K562 (cell line): ENCODE measurements around the gene TNIP1.
A peak's percentile ranks its signal among the peaks of the same experiment; 100 is the strongest.

Source experiments
- EGR1 ChIP-seq: fragments of 450-650 bp; conservative IDR thresholded peaks from 2 replicates; pipeline ENCODE4 v1.6.1; 2017; ENCODE audit warnings: mild to moderate bottlenecking
- EZH2 ChIP-seq: IDR thresholded peaks from 2 replicates; pipeline ENCODE4 v1.6.1; 2012; ENCODE audit warnings: low read depth, mild to moderate bottlenecking, inconsistent platforms, low read length, borderline replicate concordance
- KDM1A ChIP-seq, 2 experiments: fragments of 450-650 bp; IDR thresholded peaks; 2 replicates each; pipeline ENCODE4 v1.6.1; 2016; ENCODE audit warnings: mild to moderate bottlenecking in 2 of 2
- NFIC ChIP-seq: fragments of 450-650 bp; IDR thresholded peaks from 2 replicates; pipeline ENCODE4 v1.6.1; 2017; ENCODE audit warnings: mild to moderate bottlenecking, inconsistent platforms
- POLR2A ChIP-seq: fragments of 450-650 bp; conservative IDR thresholded peaks from 2 replicates; pipeline ENCODE4 v1.6.1; 2016
- POLR2AphosphoS5 ChIP-seq: IDR thresholded peaks from 2 replicates; pipeline ENCODE4 v1.6.1; 2011; ENCODE audit warnings: mild to moderate bottlenecking, low read depth, low read length, moderate library complexity; ENCODE audit not compliant: control insufficient read depth, insufficient read depth
- RBM25 ChIP-seq: fragments of 200-400 bp; formaldehyde crosslinking; IDR thresholded peaks from 2 replicates; pipeline ENCODE4 v1.6.1; 2018; ENCODE audit warnings: low read length, low read depth, moderate library complexity; ENCODE audit not compliant: severe bottlenecking
- SMARCB1 ChIP-seq: IDR thresholded peaks from 2 replicates; pipeline ENCODE4 v1.6.1; 2011; ENCODE audit warnings: improper control_type of control experiment, low read depth; ENCODE audit not compliant: insufficient read length
- ZNF586 ChIP-seq: fragments of 450-650 bp; formaldehyde crosslinking; conservative IDR thresholded peaks from 2 replicates; pipeline ENCODE4 v1.4.0; 2020; ENCODE audit warnings: mild to moderate bottlenecking, moderate library complexity
- TF ChIP-seq, protein P1 (sequence below): fragments of 450-650 bp; IDR thresholded peaks from 2 replicates; pipeline ENCODE4 v1.6.1; 2018; ENCODE audit not compliant: partially characterized antibody

- TF ChIP-seq EZH2 (no peak), EGR1 (peak; percentile 62), POLR2A (no peak), RBM25 (no peak), POLR2AphosphoS5 (no peak), KDM1A (IDR thresholded peaks at IDR 0.05) (no peak; a peak in 1 of 4 replicates), NFIC (no peak), ZNF586 (CRISPR knock-in tag) (no peak), SMARCB1 (no peak)
- TF ChIP-seq, protein P1, sequence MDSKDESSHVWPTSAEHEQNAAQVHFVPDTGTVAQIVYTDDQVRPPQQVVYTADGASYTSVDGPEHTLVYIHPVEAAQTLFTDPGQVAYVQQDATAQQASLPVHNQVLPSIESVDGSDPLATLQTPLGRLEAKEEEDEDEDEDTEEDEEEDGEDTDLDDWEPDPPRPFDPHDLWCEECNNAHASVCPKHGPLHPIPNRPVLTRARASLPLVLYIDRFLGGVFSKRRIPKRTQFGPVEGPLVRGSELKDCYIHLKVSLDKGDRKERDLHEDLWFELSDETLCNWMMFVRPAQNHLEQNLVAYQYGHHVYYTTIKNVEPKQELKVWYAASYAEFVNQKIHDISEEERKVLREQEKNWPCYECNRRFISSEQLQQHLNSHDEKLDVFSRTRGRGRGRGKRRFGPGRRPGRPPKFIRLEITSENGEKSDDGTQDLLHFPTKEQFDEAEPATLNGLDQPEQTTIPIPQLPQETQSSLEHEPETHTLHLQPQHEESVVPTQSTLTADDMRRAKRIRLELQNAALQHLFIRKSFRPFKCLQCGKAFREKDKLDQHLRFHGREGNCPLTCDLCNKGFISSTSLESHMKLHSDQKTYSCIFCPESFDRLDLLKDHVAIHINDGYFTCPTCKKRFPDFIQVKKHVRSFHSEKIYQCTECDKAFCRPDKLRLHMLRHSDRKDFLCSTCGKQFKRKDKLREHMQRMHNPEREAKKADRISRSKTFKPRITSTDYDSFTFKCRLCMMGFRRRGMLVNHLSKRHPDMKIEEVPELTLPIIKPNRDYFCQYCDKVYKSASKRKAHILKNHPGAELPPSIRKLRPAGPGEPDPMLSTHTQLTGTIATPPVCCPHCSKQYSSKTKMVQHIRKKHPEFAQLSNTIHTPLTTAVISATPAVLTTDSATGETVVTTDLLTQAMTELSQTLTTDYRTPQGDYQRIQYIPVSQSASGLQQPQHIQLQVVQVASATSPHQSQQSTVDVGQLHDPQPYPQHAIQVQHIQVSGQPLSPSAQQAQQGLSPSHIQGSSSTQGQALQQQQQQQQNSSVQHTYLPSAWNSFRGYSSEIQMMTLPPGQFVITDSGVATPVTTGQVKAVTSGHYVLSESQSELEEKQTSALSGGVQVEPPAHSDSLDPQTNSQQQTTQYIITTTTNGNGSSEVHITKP: peak; percentile 74
Observed at GRCh38 chr5:151022511-151023018, 58.3 kb downstream of the TNIP1 start.
